GM10847 (cell line): Measurements from ENCODE around the gene CRB3.

ENCODE experiments used
- POLR2A ChIP-seq: IDR thresholded peaks from 2 replicates; pipeline ENCODE4 v1.6.1; 2011; ENCODE audit not compliant: insufficient read length; ENCODE audit errors: extremely low read depth

Gene CRB3

DNA sequence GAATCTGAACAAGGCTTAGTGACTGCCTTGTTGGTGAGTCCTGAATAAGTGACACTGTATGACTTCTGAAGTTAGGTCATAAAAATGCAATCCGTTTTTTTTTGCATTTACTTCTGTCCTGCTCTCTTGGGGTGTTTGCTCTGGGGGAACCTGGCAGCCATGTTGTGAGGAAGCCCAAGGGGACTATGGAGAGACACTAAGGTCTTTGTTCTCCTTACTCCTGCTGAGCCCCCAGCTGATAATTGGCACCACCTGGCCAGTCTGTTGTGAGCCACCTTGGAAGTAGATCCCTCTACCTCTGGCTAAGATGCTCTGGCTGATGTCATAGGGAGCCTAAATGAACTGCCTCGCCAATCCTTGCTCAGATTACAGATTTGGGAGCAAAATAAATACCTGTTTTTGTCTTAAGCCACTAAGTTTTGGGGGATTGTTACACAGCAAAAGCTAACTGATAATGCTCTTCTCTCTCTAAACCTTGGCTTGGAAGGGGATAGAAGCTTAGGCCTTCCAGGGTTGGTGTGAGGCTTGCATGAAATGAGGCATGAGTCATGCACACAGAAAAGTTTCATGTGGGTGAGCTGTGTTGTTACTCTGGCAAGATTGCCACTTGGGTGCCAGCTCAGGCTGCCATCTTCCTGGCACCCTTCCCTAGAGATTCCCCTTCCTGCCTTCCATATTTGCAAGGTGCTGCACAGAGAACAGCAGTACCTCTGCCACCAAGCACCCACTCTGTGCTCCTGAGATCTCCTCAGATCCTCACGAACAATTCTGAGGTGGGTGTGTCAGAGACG is 27.9 kb downstream of the CRB3 start:
- TF ChIP-seq POLR2A: no peak

DNA sequence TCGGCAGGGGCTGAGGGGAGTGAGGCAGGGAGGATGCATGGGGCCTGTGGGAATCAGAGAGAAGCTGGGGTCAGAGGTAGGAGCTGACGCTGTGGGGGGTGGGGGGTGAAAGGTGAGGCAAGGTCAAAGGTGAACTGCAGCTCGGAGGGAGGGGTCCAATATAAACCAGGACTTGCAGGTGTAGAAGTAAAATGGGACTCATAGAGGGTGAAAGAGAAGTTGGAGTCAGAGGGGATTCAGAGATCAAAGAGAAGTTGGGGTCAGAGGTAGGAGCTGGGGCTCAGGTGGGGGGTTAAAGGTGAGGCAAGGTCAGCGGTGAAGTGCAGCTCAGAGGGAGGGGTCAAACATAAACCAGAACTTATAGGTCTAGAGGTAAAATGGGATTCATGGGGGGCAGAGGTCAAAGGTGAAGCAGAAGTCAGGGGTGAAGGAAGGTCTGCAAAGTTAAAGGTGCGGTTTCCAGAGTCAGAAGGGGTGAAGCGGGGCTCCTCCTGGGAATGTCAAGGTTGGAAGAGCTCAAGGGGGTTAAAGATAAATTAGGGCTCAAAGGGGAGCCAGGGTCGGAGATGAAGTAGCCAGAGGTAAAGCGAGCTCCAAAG is 30.5 kb downstream of the CRB3 start:
- no peak for TF ChIP-seq POLR2A

DNA sequence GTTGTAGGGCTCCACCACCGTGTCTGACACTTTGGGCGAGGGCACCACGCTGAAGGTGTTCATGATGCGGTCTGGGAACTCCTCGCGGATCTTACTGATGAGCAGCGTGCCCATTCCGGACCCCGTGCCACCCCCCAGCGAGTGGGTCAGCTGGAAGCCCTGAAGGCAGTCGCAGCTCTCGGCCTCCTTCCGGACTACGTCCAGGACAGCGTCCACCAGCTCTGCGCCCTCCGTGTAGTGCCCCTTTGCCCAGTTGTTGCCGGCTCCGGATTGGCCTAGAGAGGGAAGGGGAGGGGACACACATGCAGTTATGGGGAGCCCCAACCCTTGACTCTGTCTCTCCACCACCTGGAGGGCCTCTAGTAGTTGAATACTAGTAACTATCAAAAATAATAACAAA is 31.9 kb downstream of the CRB3 start:
- TF ChIP-seq POLR2A: no peak

DNA sequence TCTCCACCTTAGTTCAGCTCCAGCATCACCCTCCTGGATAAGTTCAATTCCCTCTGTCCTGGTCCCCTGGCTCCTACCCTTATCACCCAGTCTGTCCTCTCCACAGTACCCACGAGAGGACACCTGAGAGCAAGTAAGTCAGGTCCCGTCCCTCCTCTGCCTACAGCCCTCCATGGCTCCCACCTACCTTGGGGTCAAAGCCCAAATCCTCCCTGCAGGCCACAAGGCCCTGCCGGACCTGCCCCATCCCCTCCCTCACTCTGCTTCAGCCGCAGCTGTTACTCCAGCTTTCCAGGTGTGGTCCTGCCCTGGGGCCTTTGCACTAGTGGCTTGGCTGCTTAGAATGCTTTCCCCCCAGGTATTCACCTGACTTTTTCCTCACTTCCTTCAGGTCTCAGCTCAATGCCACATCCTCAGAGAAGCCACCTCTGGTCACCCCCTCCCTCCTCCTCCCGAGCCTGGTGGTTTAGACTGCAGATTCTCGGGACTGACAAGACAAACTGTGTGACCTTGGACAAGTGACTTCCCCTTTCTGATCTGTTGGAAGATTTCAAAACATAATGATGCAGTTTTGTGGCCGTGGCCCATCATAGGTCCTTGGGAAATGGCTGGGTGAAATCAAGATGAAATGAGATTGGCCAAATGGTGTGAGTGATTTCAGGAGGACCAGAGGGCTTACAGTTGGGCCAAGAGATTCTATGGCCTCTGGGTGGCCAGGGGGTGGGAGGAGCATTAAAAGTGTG is 34.4 kb downstream of the CRB3 start:
- no peak for TF ChIP-seq POLR2A

DNA sequence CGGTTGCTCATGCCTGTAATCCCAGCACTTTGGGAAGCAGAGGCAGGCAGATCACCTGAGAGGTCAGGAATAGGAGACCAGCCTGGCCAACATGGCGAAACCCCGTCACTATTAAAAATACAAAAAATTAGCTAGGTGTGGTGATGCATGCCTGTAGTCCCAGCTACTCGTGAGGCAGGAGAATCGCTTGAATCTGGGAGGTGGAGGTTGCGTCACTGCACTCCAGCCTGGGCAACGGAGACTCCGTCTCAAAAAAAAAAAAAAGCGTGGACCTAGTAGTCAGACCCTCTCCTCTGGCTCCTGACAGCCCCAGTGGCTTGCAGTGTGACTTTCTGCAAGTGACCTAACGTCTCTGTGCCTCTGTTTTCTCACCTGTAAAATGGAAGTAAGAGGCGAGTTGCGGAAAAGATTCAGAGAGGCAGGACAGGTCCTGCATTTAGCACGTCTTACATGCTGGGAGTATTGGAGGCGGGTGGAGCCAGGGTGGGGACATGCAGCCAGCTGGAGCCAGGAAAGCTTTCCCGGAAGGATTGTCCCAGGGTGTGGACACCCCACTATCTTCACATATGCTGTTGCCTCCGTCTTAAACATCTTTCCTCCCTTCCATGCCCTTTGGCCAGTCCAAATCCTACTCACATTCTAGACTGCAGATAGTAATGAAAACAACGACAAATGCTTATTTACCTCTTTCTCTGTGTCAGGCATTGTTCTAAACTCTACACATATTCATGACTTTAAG is 35.1 kb downstream of the CRB3 start:
- TF ChIP-seq POLR2A: no peak

DNA sequence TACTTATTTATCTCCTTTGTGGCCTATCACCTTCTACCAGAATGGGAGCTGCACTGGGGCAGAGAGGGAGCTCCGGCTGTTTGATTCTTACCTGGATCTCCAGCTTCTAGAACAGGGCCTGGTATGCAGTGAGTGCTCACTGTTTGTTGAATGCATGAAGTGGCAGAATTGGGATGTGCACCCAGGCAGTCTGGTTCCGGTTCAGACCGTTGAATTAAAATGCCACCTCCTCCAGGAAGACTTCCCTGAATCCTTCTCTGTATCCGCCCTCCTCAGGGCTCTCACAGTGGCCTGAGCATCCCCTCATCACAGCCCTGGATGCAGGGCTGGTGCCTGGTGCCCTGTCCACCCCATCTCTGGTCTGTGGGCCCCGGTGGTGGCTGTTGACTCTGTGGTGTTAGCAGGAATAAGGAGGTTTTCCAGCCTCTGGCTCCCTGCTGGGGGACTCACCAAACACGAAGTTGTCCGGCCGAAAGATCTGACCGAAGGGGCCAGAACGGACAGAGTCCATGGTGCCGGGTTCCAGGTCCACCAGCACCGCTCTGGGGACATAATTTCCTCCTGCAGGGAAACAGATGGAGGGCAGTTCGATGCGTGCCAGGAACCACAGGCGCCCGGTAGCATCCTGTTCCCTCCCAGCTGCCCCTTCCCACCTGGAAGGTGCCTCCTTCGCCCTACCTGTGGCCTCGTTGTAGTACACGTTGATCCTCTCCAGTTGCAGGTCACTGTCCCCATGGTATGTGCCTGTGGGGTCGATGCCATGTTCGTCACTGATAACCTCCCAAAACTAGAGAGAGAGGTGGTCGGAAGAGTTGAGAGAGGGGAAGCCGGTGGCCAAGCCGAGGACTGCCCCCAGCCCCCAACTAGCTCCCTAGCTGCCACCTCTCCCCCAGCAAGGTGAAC is 37.0 kb downstream of the CRB3 start:
- no peak for TF ChIP-seq POLR2A

DNA sequence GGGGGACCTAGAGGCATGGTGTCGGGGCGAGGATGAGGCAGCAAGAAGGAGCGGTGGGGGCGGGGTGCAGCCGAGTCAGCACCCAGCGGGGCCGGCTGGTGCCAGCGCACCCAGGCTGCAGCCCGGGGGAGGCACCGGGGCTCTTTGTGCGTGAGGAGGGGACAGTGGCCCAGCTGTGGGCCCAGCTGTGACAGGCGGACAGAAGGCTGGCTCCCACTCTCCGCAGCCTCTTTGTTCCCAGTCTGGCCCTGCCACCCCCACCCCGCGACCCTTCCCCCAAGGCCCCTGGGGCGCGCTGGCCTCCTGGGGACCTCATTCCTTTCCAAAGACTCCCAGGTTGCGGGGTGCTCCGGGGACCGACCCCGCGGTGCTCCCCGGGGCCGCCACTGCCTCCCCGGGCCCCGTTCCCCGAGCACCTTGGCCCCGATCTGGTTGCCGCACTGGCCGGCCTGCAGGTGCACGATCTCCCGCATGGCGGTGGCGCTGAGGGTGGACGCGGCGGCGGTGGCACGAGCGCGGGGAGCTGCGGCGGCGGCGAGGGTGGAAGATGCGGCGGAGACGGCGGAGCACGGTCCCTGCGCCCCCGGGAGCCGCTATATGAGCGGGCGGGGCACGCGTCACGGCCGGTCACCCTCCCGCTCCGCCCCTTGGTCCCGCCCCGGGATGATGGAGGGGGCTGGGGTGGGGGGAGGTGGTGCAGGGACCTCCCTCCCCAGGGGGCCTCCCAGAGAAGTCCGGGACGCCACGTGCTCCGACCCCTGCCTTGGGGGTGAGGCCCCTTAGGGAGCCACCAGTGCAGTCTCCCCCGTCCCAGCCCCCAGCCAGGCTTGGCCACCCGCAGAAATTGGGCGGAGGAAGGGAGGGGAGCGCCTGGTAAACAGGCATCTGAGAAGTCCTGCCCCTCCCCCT is 37.9 kb downstream of the CRB3 start, which contains the start of gene TUBB4A:
Gene TUBB4A (minus strand): TSS at position 570 of the 909 bp plus-strand sequence. CDS start 97 bp downstream, at position 473.
- TF ChIP-seq POLR2A: peak; percentile 20

DNA sequence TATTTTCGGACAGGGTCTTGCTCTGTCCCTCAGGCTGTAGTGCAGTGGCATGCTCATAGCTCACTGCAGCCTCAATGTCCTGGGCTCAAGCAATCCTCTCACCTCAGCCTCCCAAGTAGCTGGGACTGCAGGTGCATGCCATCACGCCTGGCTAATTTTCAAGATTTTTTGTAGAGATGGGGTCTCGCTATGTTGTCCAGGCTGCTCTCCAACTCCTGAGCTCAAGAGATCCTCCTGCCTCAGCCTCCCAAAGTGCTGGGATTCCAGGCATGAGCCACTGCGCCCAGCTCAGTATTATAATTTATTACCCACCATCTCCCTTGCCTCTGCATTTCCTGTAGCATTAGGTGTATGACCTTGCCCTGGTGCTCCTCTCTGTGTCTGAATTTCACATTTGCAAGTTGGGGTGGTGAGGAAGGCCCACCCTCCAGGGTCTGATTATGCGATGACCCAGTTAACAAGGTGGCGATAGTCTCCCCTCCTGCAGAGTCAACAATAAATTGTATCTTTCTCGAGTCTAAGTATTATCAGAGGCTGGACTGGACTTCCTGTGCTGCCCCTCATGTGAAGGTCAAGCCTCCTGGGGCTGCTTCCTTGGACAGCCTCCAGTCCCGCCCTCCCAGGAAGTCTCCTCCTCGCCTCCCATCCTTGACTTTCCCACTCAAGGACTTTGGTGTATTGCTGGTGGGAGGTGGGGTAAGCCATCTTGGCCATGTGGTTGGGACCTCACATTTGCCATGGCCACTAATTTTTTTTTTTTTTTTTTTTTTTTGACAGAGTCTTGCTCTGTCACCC is 39.5 kb downstream of the CRB3 start:
- no peak for TF ChIP-seq POLR2A

DNA sequence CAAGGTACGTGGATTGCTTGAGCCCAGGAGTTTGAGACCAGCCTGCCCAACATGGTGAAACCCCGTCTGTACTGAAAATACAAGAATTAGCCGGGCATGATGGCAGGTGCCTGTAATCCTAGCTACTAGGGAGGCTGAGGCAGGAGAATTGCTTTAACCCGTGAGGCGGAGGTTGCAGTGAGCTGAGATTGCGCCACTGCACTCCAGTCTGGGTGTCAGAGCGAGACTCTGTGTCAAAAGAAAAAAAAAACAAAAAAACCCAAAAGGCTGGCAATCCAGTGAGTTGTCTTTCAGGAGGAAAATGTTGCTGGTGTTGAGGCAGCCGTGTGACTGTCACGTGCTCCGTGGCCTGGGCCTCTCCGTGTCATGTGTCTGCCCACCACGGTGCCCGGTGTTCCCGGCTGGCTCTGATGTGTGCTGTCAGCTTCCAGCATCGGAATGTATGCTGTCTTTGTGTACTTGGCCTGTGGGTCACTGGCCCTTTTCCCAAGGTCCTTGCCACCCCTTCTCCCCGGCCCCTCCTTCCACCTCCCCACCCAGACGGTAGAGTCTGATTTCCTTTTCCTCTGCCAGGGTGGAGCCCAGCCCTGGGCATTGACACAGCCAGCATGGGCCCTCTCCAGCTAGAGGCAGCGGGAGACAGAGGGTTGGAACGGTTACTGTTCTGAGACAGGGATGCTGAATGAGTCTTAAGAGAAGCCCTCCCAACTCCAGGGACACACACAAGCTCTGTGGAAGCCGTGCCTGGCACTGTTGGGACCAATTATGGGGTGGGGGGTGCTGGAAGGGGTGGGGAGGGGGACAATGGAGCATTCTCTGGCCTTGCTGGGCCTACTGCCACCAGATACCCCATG is 45.3 kb downstream of the CRB3 start:
- TF ChIP-seq POLR2A: no peak

DNA sequence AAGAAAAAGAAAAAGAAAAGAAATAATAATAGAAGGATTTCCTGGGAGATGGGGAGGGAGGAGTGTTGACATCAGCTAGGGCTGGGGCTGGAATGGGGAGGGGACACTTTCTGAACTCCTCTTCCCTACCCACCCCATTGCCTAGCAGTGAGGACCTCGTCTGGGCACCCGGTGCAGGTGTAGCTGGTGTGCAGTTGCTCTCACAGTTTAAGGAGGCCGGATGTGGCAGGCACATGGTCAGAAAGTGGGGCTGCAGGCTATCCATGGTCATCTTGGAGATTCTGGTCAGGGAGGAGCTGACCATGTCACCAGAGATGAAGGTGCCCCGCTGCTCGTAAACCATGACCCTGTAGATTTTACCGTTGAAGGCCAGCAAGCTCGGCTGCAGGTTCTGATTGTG is 46.5 kb downstream of the CRB3 start:
- no peak for TF ChIP-seq POLR2A

DNA sequence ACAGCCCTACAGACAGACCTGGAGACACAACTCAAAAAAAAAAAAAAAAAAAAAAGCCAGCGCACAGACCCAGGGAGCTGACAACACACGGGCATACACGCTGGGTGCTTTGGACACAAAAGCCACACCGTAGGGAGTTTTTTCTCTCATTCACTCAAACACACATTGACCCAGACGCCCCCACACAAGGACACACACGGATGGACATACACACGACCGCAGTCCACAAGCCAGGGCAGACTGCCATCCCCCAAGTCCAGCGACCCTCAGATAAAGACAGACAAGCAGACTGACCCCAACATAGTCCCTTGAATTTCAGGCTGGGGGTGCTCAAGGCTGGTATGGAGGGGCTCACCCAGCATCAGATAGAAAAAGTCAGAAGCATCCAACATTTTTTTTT is 50.0 kb downstream of the CRB3 start:
- no peak for TF ChIP-seq POLR2A
